Keratinocyte (primary cell): ENCODE results near the gene C20orf204. TPM values are rescaled to one million over a fixed set of nuclear protein-coding genes. Genes with fewer than 3 reads are reported as not detected.

Experiments used
- DNase-seq: peaks from one replicate; pipeline ENCODE4 v3.0.0-alpha.2; 2011; ENCODE audit warnings: low read depth, missing footprints, low spot score
- FAIRE-seq: peaks from 2 replicates; lab custom pipeline; 2011; peaks lifted over from hg19 to GRCh38; lab: Jason Lieb, UNC
- H2AFZ ChIP-seq: 2 replicates; pipeline ENCODE4 v1.6.0; 2012; ENCODE audit warnings: low read length, control low read depth, inconsistent platforms; ENCODE audit not compliant: control insufficient read depth
- H3K27ac ChIP-seq: 2 replicates; pipeline ENCODE4 v1.5.1; 2011; ENCODE audit warnings: low read length; ENCODE audit not compliant: control insufficient read depth, insufficient read depth
- H3K27me3 ChIP-seq: 3 replicates; pipeline ENCODE4 v1.6.0; 2011; ENCODE audit warnings: low read length; ENCODE audit not compliant: control insufficient read depth, insufficient read depth; ENCODE audit errors: extremely low read depth
- H3K36me3 ChIP-seq, 2 experiments: 2 replicates in 1 of 2; 3 replicates in 1 of 2; pipeline ENCODE4 v1.5.1; 2011; ENCODE audit warnings: low read length in 2 of 2, mild to moderate bottlenecking in 1 of 2; ENCODE audit not compliant: control insufficient read depth in 2 of 2, insufficient read depth in 2 of 2; ENCODE audit errors: extremely low read depth in 1 of 2
- H3K4me1 ChIP-seq: 3 replicates; pipeline ENCODE4 v1.5.1; 2011; ENCODE audit warnings: low read length; ENCODE audit not compliant: control insufficient read depth, insufficient read depth; ENCODE audit errors: extremely low read depth
- H3K4me2 ChIP-seq: 3 replicates; pipeline ENCODE4 v1.6.0; 2011; ENCODE audit warnings: low read depth, low read length; ENCODE audit not compliant: control insufficient read depth, insufficient read depth; ENCODE audit errors: extremely low read depth
- H3K4me3 ChIP-seq, 3 experiments: fragments of 200-600 bp in 1 of 3; sonication (generic) in 1 of 3; 2 replicates in 2 of 3; 3 replicates in 1 of 3; pipeline ENCODE4 v1.5.1; 2011 to 2016; ENCODE audit warnings: low read length in 3 of 3, mild to moderate bottlenecking in 3 of 3, control low read depth in 2 of 3, inconsistent platforms in 1 of 3, low read depth in 1 of 3, mixed read lengths in 1 of 3, mixed run types in 1 of 3, moderate library complexity in 1 of 3; ENCODE audit not compliant: control insufficient read depth in 2 of 3, insufficient read depth in 2 of 3; ENCODE audit errors: extremely low read depth in 1 of 3
- H3K79me2 ChIP-seq: 2 replicates; pipeline ENCODE4 v1.6.0; 2012; ENCODE audit warnings: low read length; ENCODE audit not compliant: control insufficient read depth, insufficient read depth
- H3K9ac ChIP-seq: 3 replicates; pipeline ENCODE4 v1.6.0; 2011; ENCODE audit warnings: low read length; ENCODE audit not compliant: control insufficient read depth, insufficient read depth; ENCODE audit errors: extremely low read depth
- H3K9me1 ChIP-seq: 3 replicates; pipeline ENCODE4 v1.6.0; 2011; ENCODE audit warnings: low read length; ENCODE audit not compliant: control insufficient read depth, insufficient read depth; ENCODE audit errors: extremely low read depth
- H3K9me3 ChIP-seq: 2 replicates; pipeline ENCODE4 v1.5.1; 2012; ENCODE audit warnings: low read depth, low read length; ENCODE audit not compliant: control insufficient read depth
- H4K20me1 ChIP-seq: 3 replicates; pipeline ENCODE4 v1.6.0; 2011; ENCODE audit warnings: low read length; ENCODE audit not compliant: control insufficient read depth, insufficient read depth; ENCODE audit errors: extremely low read depth
- CTCF ChIP-seq, 3 experiments: IDR thresholded peaks in 1 of 3; conservative IDR thresholded peaks in 1 of 3; optimal IDR thresholded peaks in 1 of 3; 2 replicates in 2 of 3; 3 replicates in 1 of 3; pipeline versions ENCODE3 to v1.5.1; 2011; ENCODE audit warnings: low read length in 3 of 3, mild to moderate bottlenecking in 3 of 3, moderate library complexity in 2 of 3, control low read depth in 1 of 3, inconsistent platforms in 1 of 3; ENCODE audit not compliant: insufficient read depth in 2 of 3; ENCODE audit errors: extremely low read depth in 1 of 3
- EZH2 ChIP-seq: IDR thresholded peaks from one replicate; pipeline ENCODE4 v1.6.1; 2012; ENCODE audit warnings: inconsistent platforms, mild to moderate bottlenecking, low read length, moderate library complexity
- dilution Hi-C: fragments of 300-500 bp; cut with MboI; formaldehyde crosslinking; loops from one replicate; pipeline ENCODE4 v1.7.0; 2020; ENCODE audit warnings: low sequenced_read_pairs; ENCODE audit not compliant: extremely low pct_ligation_motif_present
- polyA plus RNA-seq, 5 experiments: library from polyadenylated mRNA; depleted of rRNA in 3 of 5; stranded (reverse) in 3 of 5; stranded (forward) in 1 of 5; unstranded in 1 of 5; fragments of >200 nt; gene quantifications; 1 replicate in 1 of 5; 2 replicates in 3 of 5; 3 replicates in 1 of 5; pipeline versions ENCODE4 v1.2.1 to v1.2.3, GENCODE V29; 2011 to 2012; ENCODE audit warnings: missing spikeins in 2 of 5, low read depth in 1 of 5, low replicate concordance in 1 of 5

The C20orf204 gene
- polyA plus RNA-seq, 1 donor (not counting 4 experiments of a cell fraction or from before 2014, with no cell fraction given), result 0.08 TPM

GRCh38 chr20:64005394-64005793, 30.6 kb upstream of the C20orf204 start:
- no peaks in the 10 kb centered on the region for H3K9me3 ChIP-seq
- no peaks in the 10 kb centered on the region for H3K27me3 ChIP-seq
- no peak overlapping the region for H3K9ac ChIP-seq
- no peak overlapping the region for H3K4me2 ChIP-seq
- peaks cover 32 to 33% of the 10 kb centered on the region in 2 experiments for H3K36me3 ChIP-seq
- no peaks in the 10 kb centered on the region for H3K9me1 ChIP-seq
- H4K20me1 ChIP-seq, result no peaks in the 10 kb centered on the region
- H3K79me2 ChIP-seq, result peaks cover 3% of the 10 kb centered on the region
- dilution Hi-C loops, result no loop called here
- FAIRE-seq (no peak), DNase-seq (no peak)
- H3K4me1 ChIP-seq, result peaks cover 9% of the 10 kb centered on the region
- no peak overlapping the region for H3K4me3 ChIP-seq
- no peak overlapping the region for H3K27ac ChIP-seq
- H2AFZ ChIP-seq, result no peak overlapping the region
- TF ChIP-seq EZH2 (no peak), CTCF (optimal IDR thresholded peaks at IDR 0.05 in 1 of 3, IDR thresholded peaks at IDR 0.05 in 1 of 3, conservative IDR thresholded peaks at IDR 0.05 in 1 of 3; ENCODE audit: extremely low read depth in 1 of 3, insufficient read depth in 2 of 3, low read length in 3 of 3) (no peak)

GRCh38 chr20:64006490-64006889, 29.5 kb upstream of the C20orf204 start:
- H3K27ac ChIP-seq, result no peak overlapping the region
- H3K36me3 ChIP-seq, result peaks cover 33 to 34% of the 10 kb centered on the region in 2 experiments
- FAIRE-seq (no peak), DNase-seq (no peak)
- no peak overlapping the region for H2AFZ ChIP-seq
- H4K20me1 ChIP-seq, result no peaks in the 10 kb centered on the region
- peaks cover 3% of the 10 kb centered on the region for H3K79me2 ChIP-seq
- TF ChIP-seq EZH2 (no peak), CTCF (optimal IDR thresholded peaks at IDR 0.05 in 1 of 3, IDR thresholded peaks at IDR 0.05 in 1 of 3, conservative IDR thresholded peaks at IDR 0.05 in 1 of 3; ENCODE audit: extremely low read depth in 1 of 3, insufficient read depth in 2 of 3, low read length in 3 of 3) (no peak)
- H3K27me3 ChIP-seq, result no peaks in the 10 kb centered on the region
- no peaks in the 10 kb centered on the region for H3K9me1 ChIP-seq
- peaks cover 9% of the 10 kb centered on the region for H3K4me1 ChIP-seq
- dilution Hi-C loops, result no loop called here
- H3K4me2 ChIP-seq, result no peak overlapping the region
- no peak overlapping the region for H3K9ac ChIP-seq
- H3K4me3 ChIP-seq, result no peak overlapping the region
- H3K9me3 ChIP-seq, result no peaks in the 10 kb centered on the region
